ENCODE measurements around the gene CCDC150.
"Not testable (repeated sequence)": the region's sequence is repeated elsewhere in the genome, so short reads cannot be mapped to it uniquely, and the experiment has no call there.

Gene CCDC150

DNA sequence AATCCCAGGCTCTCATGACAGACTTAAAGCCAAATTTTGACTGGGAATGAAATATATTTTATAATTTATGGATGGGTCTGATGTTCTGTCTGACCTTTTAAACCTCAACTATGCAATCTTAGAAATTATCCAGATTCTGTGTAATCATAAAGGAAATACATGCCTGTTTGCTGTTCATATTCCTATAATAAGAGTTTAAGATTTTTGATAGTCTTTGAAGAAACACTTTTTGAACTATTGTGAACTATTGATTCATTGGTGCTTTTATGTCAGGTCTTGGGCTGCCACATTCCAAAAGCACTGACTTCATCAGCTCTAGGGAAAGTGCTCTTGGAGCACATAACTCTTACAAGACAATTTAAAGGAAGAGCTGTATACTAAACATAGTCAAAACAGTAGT lies 64.2 kb downstream of the CCDC150 start:
- TF ChIP-seq, protein P1, sequence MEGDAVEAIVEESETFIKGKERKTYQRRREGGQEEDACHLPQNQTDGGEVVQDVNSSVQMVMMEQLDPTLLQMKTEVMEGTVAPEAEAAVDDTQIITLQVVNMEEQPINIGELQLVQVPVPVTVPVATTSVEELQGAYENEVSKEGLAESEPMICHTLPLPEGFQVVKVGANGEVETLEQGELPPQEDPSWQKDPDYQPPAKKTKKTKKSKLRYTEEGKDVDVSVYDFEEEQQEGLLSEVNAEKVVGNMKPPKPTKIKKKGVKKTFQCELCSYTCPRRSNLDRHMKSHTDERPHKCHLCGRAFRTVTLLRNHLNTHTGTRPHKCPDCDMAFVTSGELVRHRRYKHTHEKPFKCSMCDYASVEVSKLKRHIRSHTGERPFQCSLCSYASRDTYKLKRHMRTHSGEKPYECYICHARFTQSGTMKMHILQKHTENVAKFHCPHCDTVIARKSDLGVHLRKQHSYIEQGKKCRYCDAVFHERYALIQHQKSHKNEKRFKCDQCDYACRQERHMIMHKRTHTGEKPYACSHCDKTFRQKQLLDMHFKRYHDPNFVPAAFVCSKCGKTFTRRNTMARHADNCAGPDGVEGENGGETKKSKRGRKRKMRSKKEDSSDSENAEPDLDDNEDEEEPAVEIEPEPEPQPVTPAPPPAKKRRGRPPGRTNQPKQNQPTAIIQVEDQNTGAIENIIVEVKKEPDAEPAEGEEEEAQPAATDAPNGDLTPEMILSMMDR (conservative IDR thresholded peaks at IDR 0.05; ENCODE audit: low read depth, low read length) = no peak

DNA sequence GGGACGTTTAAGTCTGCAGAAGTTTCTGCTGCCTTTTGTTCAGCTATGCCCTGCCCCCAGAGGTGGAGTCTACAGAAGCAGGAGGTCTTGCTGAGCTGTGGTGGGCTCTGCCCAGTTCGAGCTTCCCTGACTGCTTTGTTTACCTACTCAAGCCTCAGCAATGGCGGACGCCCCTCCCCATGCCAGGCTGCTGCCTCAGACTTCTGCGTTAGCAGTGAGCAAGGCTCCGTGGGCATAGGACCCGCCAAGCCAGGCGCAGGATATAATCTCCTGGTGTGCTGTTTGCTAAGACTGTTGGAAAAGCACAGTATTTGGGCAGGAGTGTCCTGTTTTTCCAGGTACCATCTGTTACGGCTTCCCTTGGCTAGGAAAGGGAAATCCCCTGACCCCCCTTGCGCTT lies 70.5 kb downstream of the CCDC150 start:
- not testable (repeated sequence) for H3K27me3 ChIP-seq (ENCODE audit: insufficient read depth, low read depth); H3K4me3 ChIP-seq (IDR thresholded peaks at IDR 0.05; ENCODE audit: insufficient read depth, low read depth, low read length); H3K79me2 ChIP-seq (ENCODE audit: insufficient read depth, low read depth); H3K4me2 ChIP-seq; H3K36me3 ChIP-seq (ENCODE audit: insufficient read depth); H3K9ac ChIP-seq; H3K4me1 ChIP-seq (ENCODE audit: low read depth, poor library complexity, severe bottlenecking); H4K20me1 ChIP-seq (ENCODE audit: insufficient read depth); H2AFZ ChIP-seq (ENCODE audit: low read depth); H3K27ac ChIP-seq

More for the DNA sequence above, 64.2 kb downstream of the CCDC150 start:
- no peak overlapping the region for H3K4me3 ChIP-seq (IDR thresholded peaks at IDR 0.05; ENCODE audit: insufficient read depth, low read depth, low read length)
- no peaks in the 10 kb centered on the region for H3K36me3 ChIP-seq (ENCODE audit: insufficient read depth)
- no peak overlapping the region for H2AFZ ChIP-seq (ENCODE audit: low read depth)
- H3K9ac ChIP-seq = no peak overlapping the region
- no peaks in the 10 kb centered on the region for H3K27me3 ChIP-seq (ENCODE audit: insufficient read depth, low read depth)
- no peak overlapping the region for H3K27ac ChIP-seq
- H3K4me1 ChIP-seq (ENCODE audit: low read depth, poor library complexity, severe bottlenecking) = no peaks in the 10 kb centered on the region
- H3K4me2 ChIP-seq = no peak overlapping the region
- no peaks in the 10 kb centered on the region for H3K79me2 ChIP-seq (ENCODE audit: insufficient read depth, low read depth)
- no peaks in the 10 kb centered on the region for H4K20me1 ChIP-seq (ENCODE audit: insufficient read depth)

DNA sequence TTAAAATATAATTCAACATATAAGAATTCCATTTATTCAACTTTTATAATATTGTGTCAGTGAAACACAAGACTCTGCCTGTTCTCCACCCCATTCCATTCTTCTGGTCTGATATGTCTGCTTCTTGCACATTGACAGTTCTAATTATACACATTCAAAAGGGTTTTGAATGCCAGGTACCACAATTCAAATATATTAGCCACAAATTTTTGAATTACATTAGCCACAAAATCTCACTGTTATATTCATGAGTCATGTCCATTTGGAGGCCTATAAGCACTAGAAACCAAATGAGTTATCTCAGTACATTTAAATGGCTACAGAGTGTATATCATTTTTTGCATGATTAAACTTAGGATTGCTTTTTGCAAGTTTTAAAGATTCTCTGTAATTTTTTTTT lies 72.1 kb downstream of the CCDC150 start:
- H3K4me2 ChIP-seq = no peak overlapping the region
- TF ChIP-seq, protein P1 (conservative IDR thresholded peaks at IDR 0.05; ENCODE audit: low read depth, low read length) = no peak
- peaks cover 12% of the 10 kb centered on the region for H3K4me1 ChIP-seq (ENCODE audit: low read depth, poor library complexity, severe bottlenecking)
- H4K20me1 ChIP-seq (ENCODE audit: insufficient read depth) = no peaks in the 10 kb centered on the region
- no peaks in the 10 kb centered on the region for H3K27me3 ChIP-seq (ENCODE audit: insufficient read depth, low read depth)
- no peak overlapping the region for H3K27ac ChIP-seq
- H3K79me2 ChIP-seq (ENCODE audit: insufficient read depth, low read depth) = no peaks in the 10 kb centered on the region
- H3K4me3 ChIP-seq (IDR thresholded peaks at IDR 0.05; ENCODE audit: insufficient read depth, low read depth, low read length) = no peak overlapping the region
- H3K36me3 ChIP-seq (ENCODE audit: insufficient read depth) = no peaks in the 10 kb centered on the region
- no peak overlapping the region for H3K9ac ChIP-seq
- no peak overlapping the region for H2AFZ ChIP-seq (ENCODE audit: low read depth)

DNA sequence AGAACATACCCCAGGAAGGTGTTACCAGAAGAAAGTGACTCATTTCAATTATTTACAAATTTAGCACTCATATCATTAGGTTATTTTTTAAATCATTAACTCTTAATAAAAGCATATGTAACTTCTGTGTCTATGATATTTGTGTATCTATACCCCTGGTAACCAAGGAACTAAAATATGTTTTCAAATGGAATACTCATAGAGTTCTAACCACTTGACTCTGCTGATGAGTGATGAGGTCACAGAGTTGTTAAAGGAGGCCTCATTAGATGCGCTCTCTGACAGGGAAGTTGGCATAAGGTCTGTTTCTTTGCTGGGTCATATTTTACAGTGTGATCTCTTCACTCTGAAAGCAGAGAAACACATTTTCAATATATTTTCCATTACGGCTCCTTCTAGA lies 73.4 kb downstream of the CCDC150 start:
- H3K4me2 ChIP-seq = no peak overlapping the region
- H2AFZ ChIP-seq (ENCODE audit: low read depth) = no peak overlapping the region
- no peaks in the 10 kb centered on the region for H3K79me2 ChIP-seq (ENCODE audit: insufficient read depth, low read depth)
- H3K9ac ChIP-seq = no peak overlapping the region
- H3K4me3 ChIP-seq (IDR thresholded peaks at IDR 0.05; ENCODE audit: insufficient read depth, low read depth, low read length) = no peak overlapping the region
- no peaks in the 10 kb centered on the region for H4K20me1 ChIP-seq (ENCODE audit: insufficient read depth)
- H3K27me3 ChIP-seq (ENCODE audit: insufficient read depth, low read depth) = no peaks in the 10 kb centered on the region
- no peak overlapping the region for H3K27ac ChIP-seq
- H3K36me3 ChIP-seq (ENCODE audit: insufficient read depth) = no peaks in the 10 kb centered on the region
- peaks cover 13% of the 10 kb centered on the region for H3K4me1 ChIP-seq (ENCODE audit: low read depth, poor library complexity, severe bottlenecking)
- TF ChIP-seq, protein P1 (conservative IDR thresholded peaks at IDR 0.05; ENCODE audit: low read depth, low read length) = no peak

DNA sequence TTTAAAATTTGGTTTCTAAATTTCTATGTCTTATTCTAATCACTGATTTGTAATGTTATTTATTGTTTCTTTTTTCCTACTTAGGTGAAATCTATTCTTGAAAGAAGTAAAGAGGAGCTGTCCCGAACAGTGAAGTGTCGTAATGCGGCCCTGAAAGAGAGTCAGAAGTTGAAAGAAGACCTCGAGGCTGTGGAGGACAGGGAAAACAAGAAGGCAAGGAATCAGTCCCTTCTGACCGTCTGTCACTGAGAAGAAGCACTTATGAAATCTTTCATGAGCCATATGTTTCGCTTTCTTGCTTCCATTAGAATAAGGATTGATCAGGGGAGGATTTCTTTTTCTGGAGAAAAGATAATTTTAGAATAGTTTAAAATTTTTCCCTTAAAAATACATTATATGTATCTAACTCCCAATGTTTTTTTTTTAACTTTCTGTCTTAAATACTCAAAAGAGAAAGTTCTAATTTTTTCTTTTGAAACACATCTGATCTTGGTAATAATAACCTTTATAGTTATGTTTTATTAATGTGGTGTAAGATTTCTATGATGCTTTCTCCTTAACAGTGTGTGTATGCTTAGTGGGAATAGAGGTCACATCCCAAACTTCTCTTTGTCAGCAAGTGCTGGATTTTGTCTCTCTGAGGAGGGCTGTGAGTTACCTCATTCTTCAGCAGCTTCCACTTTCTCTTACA lies 79.0 kb downstream of the CCDC150 start:
- Histone ChIP-seq H3K36me3 (ENCODE audit: insufficient read depth) (no peaks in the 10 kb centered on the region), H3K4me1 (ENCODE audit: low read depth, poor library complexity, severe bottlenecking) (peaks cover 30% of the 10 kb centered on the region), H3K27ac (peak overlapping the region; percentile 45; the same call in 1 of the 2 replicates), H2AFZ (ENCODE audit: low read depth) (no peak overlapping the region), H3K4me3 (IDR thresholded peaks at IDR 0.05; ENCODE audit: insufficient read depth, low read depth, low read length) (no peak overlapping the region), H3K27me3 (ENCODE audit: insufficient read depth, low read depth) (no peaks in the 10 kb centered on the region), H3K4me2 (peak overlapping the region; percentile 44), H4K20me1 (ENCODE audit: insufficient read depth) (no peaks in the 10 kb centered on the region), H3K79me2 (ENCODE audit: insufficient read depth, low read depth) (no peaks in the 10 kb centered on the region), H3K9ac (0 out of 2 replicates have a peak overlapping the region, but pooled peaks have one; percentile 18)
- TF ChIP-seq, protein P1 (conservative IDR thresholded peaks at IDR 0.05; ENCODE audit: low read depth, low read length) = no peak
